Erythroblast (primary cell): ENCODE data around the gene CDKN2C.

Source experiments
- GATA1 ChIP-seq: IDR thresholded peaks from 2 replicates; pipeline ENCODE4 v1.6.1; 2011; ENCODE audit warnings: low read depth, mild to moderate bottlenecking, control low read depth, low read length, moderate library complexity
- POLR2A ChIP-seq: IDR thresholded peaks from 2 replicates; pipeline ENCODE4 v1.6.1; 2011; ENCODE audit warnings: mild to moderate bottlenecking, low read length

DNA sequence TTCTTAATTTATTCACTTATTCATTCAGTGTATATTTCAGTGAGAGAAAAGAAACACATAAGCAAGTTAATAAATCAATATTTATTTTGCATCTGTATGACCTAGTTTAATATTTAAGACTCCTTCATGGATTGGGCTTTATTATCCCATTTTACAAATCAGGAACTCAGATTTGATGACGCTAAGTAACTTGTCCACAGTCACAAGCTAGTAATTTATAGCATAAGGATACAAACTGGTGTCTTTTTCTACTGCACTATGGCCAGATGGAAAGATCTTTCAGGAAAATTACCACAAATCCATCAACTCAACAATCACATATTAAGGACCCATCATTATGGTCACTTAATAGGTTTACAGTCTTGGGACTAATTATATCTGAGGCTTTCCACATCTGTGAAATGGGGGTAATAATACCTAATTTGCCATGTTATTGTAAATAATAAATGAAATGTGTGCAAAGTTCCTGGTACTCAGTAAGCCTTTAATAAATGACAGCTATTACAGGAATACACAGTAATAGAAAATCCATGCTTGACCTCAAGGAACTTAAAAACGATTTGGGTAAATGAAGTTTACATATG lies 13.3 kb downstream of the CDKN2C start:
- TF ChIP-seq POLR2A (no peak), GATA1 (no peak)
